Upper lobe of left lung (tissue), 4 donors: Measurements from ENCODE around the gene UACA.

Source experiments
- CTCF ChIP-seq, 6 experiments: fragments of 450-650 bp in 4 of 6; fragments of 200-600 bp in 2 of 6; sonication (generic) in 2 of 6; IDR thresholded peaks; one replicate each; pipeline ENCODE4 v1.5.1; 2016 to 2019; ENCODE audit warnings: antibody characterized with exemption in 6 of 6
- EP300 ChIP-seq, 4 donors: sonication (generic); formaldehyde crosslinking; IDR thresholded peaks; one replicate each; pipeline ENCODE4 v1.5.1; 2017; ENCODE audit warnings: antibody characterized with exemption in 4 of 4, control low read depth in 2 of 4
- POLR2A ChIP-seq, 4 donors: fragments of 450-650 bp; IDR thresholded peaks; one replicate each; pipeline ENCODE4 v1.5.1; 2016 to 2017; ENCODE audit warnings: antibody characterized with exemption in 4 of 4, mild to moderate bottlenecking in 2 of 4
- POLR2AphosphoS5 ChIP-seq, 2 donors: sonication (generic); formaldehyde crosslinking; IDR thresholded peaks; one replicate each; pipeline ENCODE4 v1.5.1; 2017; ENCODE audit warnings: antibody characterized with exemption in 2 of 2

GRCh38 chr15:70617076-70617910 is 146.1 kb downstream of the UACA start:
- TF ChIP-seq CTCF (IDR thresholded peaks at IDR 0.05) (no peak), POLR2A (IDR thresholded peaks at IDR 0.05) (no peak), POLR2AphosphoS5 (IDR thresholded peaks at IDR 0.05) (no peak), EP300 (IDR thresholded peaks at IDR 0.05) (no peak)
